GM21717 (cell line): ENCODE results near the gene RALGDS.

Experiments
- ATAC-seq: cut with Tn5 transposase; IDR thresholded peaks from one replicate; pipeline ENCODE4 v1.9.1; 2021; ENCODE audit warnings: mild to moderate bottlenecking, moderate library complexity; ENCODE audit not compliant: unreplicated experiment

Gene RALGDS

GRCh38 chr9:133151601-133152525 lies 30.8 kb upstream of the RALGDS start:
- no peak for ATAC-seq

DNA sequence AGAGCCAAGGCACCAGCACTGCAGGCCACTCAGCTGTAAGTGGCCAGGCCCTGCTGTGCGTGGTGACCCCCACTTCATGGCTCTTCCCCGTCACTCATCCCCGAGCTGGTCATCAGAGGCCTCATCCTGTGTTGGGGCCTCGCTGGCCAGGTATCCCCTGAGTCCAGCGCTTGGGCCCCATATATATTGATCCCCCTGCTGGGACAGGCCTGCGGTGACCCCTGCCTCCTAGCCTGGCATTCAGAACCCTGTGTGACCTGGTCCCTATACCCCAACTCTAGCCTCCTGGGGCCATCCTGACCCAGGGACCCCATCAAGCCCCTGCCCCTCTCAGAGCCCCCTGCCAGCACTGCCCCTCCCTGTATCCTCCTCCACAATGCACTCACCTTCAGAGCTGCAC lies 30.0 kb upstream of the RALGDS start:
- no peak for ATAC-seq

DNA sequence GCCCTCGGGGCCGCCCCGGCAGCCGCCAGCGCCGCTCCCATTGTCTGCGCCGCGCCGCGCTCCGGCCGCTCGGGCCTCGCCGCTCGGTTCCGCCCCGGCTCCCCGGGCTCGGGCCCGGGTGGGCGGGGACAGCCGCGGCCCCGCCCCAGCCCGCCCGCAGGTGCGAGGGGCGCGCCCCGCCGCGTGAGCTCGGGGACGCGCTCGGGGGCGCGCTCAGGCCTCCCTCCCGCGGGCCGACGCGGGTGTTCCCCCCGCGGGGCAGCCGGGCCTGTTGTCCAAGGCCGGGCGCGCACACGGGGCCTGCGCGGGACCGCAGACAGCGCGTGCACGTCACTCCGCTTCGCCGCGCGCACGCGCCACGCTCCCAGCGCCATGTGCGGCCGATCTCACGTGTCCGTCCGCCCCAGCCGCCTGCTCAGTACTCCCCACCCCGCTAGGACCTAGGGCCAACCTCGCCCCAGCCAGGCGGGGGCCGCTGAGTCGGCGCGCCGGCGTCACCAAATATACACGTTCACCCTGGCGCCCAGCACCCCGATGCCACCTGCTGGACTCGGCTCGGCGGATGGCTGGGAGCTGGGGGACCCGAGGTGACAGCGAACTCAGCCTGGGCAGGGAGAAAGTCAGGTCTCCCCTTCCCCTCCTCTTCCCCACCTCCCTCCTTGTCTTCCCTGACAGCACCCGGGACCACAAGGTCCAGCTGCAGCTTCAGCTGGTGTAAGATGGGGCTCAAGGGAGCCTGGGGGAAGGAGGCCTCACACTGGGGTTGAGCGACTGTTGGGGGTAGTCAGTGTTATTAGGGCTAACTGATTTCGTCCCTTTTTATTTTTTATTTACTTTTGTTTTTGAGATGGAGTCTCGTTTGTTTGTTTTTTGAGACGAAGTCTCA lies 28.3 kb upstream of the RALGDS start:
- peak; percentile 51 for ATAC-seq

DNA sequence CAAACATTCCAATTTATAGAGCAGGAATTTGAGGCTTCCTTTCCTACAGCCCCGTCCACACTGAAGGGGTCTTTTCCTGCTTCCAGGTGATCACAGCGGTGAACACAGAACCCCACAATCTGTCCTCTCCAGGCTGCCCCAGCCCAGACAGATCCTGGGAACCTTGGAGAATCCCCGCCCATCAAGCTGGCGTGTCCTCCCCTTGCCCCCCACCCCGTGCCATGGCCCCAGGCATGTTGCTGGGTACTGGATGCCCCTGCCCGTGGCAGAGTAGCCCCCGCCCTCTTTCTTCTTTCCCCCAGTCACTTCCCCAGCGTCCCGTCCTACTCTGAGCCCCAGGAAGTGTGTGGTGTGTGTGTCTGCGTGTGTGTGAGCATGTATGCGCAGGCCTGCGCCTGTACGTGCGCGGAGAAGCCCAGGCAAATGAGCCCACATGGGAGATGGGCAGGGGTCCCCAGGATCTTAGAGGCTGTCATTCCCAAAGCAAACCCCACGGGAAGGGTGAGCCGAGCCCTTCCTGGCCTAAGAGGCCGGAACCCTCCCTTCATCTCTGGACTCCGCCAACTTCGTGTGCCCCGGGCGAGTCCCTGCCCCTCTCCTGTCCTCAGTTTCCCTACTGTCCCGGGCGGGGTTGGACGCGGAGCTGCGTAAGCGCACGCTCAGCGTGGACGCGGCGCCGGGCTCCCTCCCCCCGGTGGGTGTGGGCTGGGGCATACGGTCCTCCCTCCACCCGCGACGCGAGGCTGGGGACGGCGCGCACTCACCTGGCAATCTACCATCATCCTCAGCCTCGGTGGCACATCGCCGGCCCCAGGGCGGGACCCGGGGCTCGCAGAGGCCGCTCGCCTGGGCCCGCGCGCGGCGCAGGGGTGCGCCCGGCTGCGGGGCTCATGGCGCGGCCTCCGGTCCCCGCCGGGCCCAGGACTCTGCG lies 27.4 kb upstream of the RALGDS start:
- ATAC-seq = peak; percentile 2

- ATAC-seq = no peak
Observed at GRCh38 chr9:133147412-133148198, 26.6 kb upstream of the RALGDS start.

GRCh38 chr9:133146746-133147411 lies 25.8 kb upstream of the RALGDS start:
- ATAC-seq = no peak

- no peak for ATAC-seq
Observed at GRCh38 chr9:133144904-133145851, 24.1 kb upstream of the RALGDS start.

GRCh38 chr9:133144142-133144903 lies 23.3 kb upstream of the RALGDS start:
- peak; percentile 34 for ATAC-seq

DNA sequence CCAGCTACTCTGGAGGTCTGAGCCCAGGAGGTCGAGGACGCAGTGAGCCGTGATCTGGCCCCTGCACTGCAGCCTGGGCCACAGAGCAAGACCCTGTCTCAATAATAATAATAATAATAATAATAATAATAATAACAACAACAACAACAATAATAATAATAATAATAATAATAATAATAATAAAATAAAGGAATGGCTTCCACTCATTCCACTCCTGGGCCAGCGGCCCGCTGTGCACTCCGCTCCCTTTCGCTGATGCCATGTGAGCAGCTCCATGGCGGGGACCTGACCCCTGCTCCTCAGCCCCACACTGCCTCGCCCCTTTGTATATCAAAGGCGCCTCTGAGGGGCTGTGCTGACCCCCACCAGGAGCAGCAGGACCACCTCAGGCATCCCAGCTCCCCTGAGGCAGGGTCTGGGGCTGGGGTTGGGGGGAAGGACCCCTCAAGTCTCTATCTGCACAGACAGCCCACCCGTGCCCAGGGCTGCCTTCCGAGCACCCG lies 22.6 kb upstream of the RALGDS start:
- no peak for ATAC-seq

DNA sequence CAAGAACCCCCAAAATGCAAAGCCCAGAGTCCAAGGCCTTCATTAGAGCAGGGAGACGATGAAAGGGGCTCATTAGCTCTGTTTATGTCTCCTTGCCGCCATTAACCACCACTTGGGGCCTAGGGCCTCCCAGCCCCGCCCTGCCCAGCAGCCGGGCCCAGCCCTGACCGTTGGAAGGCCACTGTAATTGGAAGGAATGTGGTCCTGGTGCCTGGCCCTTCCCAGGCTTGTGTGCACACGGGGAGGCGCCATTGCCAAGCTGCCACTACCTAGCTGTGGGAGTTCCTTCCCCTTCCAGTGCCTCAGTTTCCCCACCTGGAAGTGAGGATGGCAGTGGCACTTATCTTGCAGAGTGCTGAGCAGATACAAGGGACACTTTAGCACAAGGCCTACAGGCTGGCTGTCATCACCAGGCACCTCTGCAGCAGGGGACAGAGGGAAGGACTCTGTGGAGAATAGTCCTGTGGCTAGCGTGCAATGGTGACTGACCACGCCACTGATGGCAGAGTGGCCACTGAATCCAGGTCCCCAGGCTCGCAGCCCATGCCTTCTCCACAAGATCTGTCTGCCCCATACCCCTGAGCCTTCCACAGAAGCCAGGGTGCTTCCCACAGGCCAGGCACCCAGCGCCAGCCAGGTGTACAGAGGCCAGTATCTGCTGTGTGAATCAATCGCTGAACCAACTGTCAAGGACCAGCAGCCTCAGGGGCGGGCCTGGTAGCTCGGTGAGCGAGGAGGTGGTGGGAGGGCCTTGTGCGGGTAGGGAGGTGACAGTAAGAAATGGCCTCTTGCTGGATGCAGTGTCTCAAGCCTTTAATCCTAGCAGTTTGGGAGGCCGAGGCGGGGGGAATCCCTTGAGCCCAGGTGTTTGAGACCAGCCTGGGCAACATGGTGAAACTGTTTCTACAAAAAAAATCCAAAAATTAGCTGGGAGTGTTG lies 21.9 kb upstream of the RALGDS start:
- no peak for ATAC-seq

DNA sequence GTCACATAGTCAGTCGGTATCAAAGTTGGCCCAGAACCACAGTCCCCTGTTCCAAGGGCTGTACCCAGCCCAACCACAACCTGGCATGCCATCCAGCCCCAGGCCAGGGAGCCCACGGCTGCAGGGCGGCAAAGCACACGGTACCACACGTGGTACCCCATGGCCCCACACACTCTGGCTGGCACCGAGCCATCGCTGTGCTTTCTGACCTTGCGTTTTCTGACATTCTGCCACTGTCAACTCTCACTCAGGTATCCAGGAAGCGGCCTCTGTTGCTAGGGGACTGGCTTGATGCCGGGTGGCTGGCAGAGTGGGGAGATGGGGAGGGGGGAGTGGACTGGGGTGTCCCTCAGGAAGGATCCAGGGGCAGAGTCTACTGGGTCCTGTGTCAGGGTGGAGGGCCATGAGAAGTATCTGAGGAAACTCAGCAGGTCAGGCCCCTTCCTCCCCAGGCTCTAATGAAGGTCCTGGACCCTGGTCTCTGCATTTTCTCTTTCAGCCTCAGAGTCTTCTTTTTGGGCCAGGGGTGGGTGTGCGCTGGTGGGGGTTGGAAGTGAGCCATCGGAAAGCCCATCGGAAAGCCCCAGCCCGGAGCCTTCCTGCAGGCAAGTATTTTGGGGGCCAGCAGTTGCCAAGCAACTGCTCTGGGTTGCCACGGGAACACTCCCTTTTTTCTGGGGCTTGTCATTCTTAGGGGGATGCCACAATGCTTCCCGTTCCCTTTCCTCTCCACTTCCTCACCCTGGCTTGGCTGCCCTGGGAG lies 21.0 kb upstream of the RALGDS start:
- ATAC-seq = no peak

DNA sequence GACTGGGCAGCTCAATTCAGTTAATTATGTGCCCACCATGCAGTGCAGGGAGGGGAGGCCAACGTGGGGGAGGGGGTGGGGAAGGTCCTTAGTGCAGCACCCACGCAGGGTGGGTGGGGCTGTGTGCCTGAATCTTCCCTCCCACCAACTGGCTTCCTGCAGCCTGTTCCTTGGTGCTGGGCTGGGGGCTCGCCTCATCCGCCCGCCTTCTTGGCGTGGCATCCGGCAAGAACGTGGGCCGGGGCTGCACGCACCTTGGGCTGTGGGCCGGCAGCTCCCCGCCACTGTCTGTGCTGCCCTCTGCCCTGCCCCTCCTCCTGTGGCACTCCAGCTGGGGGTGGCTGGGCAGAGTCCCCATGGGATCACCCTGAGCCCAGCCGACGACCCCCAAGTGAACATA lies 19.6 kb upstream of the RALGDS start:
- no peak for ATAC-seq

DNA sequence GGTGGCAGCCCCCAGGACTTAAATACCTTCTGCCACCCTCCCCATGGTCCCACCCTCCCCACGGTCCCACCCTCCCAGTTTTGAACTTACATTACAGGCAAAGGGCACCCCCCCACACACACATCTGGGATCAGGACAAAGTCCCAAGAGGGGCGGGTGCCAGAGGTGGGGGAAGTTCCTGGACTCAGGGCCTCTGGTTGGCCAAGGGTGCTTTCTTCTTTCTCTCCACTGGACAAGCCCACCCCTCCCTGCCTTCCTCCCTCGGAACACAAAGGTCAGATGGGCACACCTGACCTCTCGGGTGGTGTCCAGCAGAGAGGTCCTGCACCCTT lies 19.1 kb upstream of the RALGDS start:
- ATAC-seq = no peak

DNA sequence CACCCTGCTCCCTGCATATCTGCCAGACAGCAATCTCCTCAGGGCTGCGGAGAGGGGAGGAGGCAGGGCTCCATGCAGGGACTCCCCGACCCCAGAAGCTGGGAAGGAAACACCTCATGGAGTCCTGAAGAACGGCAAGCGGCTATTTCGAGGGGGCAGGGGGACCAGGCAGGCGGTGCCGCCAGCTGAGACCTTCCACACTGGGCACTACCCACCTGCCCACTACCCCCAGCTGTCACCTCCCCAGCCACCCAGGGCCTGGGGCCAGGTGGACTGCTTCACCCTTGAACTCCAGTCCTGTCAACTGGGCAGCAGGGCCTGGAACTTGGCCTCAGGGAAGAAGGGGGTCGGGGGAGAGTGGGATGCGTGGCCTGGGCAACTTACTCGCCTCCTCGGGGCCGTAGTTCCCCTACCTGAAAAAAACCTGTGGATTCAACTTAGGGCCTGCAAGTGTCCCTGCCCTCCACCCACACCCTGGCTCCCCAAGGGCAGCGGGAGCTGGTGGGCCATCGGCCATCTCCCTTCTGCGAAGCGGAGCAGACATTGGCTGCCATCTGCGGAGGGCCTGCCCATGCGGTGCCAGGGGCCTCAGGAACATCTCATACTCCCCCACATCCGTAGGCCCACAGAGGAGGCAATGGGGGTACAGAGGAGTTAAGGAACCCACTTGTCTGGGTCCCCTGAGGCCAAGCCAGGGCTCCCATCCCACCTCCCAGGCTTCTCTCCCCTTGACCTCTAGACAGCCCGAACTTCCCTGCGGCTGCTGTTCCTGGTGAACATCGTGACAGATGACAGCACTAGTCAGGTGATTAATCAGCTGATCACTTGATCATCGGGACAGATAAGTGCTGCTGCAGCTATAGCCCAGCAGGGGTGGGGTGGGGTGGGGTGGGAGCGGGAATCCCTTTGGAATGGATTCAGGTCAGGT lies 18.5 kb upstream of the RALGDS start:
- ATAC-seq = no peak
